GM21423 (cell line): ENCODE results near the gene GDAP2.

Experiments
- ATAC-seq: cut with Tn5 transposase; IDR thresholded peaks from one replicate; pipeline ENCODE4 v1.9.1; 2021; ENCODE audit warnings: mild to moderate bottlenecking, moderate library complexity; ENCODE audit not compliant: unreplicated experiment

The GDAP2 gene

DNA sequence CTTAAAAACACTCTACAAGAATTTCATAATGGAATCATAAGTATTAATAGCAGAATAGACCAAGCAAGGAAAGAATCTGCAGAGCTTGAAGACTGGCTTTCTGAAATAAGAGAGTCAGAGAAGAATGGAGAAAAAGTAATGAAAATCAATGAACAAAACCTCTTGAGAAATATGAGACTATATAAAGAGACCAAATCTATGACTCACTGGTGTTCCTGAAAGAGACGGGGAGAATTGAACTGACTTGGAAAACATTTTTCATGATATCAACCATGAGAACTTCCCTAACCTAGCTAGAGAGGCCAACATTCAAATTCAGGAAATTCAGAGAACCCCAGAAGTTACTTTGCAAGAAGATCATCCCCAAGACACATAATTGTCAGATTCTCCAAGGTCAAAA lies 85.6 kb downstream of the GDAP2 start:
- ATAC-seq: no peak

DNA sequence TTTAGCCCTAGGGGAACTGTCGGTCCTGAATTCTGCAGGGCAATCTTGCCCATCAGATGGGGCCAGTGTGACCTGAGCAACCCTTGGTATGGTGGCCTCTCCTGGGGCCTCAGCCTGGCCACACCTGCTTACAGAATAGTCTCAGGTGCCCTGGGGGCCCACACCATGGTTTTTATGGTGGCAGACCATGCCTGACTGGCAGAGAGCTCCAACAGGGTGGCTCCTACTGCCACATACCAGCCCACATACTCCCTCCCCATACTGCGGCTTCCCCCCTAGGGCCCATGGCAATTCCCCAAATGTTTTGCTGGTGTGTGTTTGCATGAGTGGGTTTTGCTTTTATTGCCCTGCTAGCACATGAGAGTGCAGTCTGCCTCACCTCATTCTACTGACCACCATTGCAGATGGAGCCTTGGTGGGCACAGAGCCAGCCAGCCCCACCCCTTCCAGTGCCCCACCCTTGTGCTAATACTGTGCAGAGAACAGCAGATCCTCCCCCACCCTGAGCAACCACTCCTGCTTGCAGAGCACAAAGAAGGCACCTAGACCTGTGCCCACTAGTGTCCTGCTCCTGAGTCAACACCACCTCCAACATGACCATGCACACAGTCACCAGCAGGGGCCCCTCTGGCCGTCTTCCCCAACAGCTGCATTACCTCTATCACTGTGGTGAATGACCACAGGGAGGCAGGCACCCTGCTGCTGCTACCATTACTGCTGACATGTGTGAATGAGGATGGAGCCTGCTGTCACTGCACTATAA lies 86.8 kb downstream of the GDAP2 start:
- no peak for ATAC-seq

DNA sequence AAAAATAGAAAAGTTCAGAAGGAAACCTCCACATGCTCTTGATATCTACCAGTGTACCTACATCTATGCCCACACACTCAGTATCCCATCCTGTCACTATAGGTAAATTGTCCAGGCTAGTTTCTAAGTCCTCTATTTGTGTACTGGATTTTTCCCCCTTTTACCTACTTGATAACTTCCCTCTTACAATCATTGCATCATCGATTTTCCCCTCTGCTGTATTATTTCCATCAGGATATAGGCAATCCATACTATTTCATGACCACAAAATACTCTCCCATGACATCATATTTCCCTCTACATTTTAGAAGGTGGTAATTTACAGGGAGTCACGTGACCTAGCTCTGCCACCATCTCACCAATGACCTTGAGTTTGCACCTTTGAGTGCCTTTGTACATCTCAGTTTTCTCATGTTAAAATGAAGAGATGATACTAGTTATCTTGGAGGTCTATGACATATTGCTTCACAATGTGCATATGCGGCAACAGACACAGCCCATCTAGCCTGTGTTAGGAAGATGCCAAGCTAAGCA lies 88.2 kb downstream of the GDAP2 start:
- ATAC-seq: no peak

DNA sequence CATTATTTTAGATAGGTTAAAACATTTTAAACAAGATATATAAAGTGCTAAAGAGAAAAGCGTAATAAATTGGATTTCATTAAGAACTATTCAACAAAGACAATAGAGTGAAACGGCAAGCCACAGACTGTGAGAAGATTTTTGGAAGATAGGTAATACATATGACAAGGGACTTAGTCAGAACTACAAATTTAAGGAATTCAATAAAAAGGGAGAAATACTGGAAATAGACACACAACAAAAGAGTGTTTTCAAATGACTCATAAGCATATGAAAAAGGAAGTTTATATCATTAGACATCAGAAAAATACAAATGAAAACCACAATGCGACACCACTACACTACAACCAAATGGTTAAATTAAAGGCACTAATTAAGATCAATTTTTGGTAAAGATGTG lies 90.5 kb downstream of the GDAP2 start:
- no peak for ATAC-seq

DNA sequence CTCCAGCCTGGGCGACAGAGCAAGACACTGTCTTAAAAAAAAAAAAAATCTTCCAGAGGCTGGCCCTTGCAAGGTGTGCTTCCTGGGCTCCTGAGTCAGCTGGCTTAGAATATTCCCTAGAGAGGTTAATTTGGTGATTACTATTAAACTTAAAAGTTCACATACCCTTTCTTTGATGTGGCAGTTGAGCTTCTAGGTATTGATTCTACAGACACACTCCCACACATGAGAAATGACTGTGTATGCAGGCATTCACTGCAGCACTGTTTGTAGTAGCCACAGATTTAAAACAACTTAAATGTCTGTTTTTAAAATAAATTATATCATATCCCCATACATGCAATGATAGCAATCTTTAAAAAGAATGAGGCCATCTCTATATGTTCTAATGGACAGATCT lies 93.4 kb downstream of the GDAP2 start:
- no peak for ATAC-seq

DNA sequence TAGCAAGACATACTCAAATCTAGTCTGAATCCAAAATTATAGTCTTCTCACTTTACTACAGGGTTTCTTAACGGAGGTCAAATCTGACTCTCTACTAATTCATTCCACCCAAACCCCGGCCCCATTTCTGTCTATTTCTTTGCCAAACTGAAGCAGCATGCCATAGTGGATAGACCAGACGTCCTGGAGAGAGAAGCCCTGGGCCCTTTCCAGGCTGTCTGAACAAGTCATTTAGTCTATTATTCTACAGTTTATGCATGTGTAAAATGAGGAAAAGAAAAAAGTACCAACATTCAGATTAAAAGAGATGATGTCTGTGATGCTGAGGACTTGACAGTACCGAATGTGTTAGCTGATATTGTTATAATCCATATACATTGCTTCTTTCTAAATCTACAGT lies 95.0 kb downstream of the GDAP2 start:
- ATAC-seq: no peak

DNA sequence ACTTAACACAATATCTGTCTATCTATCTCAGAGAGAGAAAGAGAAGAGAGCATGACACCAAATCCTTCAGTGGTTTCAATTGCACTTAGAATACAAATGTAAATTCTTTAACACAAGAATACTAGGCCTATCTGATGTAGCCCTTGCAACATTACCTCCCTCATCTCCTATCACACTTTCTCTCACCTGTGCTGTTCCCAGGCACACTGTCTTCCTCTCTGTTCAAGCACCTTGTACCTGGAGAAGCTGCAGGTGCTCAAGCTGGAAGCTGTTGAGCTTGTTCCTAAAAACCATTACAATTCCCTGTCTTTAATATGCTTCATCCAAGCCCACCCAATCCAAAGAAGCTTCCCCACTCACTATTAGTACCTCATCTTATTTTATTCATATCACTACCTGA lies 97.0 kb downstream of the GDAP2 start:
- no peak for ATAC-seq

DNA sequence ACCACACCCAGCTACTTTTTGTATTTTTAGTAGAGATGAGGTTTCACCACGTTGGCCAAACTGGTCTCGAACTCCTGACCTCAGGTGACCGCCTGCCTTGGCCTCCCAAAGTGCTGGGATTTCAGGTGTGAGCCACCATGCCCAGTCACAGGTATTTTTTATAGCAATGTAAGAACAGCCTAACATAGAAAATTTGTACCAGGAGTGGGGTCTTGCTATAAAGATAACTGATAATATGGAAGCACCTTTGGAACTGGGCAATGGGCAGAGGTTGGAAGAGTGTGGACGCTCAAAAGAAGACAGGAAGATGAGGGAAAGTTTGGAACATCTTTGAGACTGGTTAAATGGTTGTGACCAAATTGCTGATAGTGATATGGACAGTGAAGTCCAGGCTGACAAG lies 99.2 kb downstream of the GDAP2 start:
- no peak for ATAC-seq

DNA sequence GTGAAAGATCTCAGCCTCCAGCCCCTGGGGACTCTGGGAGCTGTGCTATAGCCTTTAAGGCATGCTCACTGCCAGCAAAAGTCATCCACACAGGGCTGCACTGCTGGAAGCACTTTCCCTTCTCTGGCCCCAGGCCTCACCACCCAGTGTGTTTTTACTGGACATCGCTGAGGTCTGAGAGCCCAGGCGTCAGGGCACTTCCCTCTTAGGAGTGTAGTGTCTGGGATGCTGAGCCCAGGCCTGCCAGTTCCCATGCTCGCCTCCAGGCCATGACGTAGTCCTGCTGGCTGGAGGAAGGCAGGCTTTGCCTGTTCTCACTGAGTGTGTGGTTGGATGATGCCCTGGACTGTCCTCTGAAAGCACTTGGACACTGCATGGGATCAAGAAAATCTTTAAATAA lies 101.2 kb downstream of the GDAP2 start:
- no peak for ATAC-seq

DNA sequence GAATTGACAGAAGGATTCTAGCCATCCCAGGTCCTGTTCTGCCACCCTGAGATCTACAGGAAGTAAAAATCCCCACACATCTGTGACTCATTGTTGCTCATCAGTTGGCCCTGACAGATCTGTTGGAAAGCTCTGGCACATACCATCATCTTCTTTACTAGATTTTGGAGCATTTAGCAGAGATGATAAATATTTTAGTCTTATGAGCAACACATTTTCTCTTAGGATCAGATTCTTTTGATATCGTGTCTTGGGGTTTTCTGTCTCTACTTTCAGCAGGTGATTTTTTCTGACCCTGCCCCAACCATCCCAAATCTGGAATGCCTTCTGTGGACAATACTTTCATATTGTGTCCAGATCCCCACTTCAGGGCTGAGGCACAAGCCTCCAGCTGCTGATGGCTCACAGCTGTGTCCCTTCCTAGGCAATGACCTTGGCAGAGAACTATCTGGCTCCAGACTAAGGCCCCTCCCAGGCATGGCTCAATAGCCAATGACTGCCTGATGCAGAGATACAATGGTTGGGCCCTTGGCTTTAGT lies 102.8 kb downstream of the GDAP2 start:
- no peak for ATAC-seq

DNA sequence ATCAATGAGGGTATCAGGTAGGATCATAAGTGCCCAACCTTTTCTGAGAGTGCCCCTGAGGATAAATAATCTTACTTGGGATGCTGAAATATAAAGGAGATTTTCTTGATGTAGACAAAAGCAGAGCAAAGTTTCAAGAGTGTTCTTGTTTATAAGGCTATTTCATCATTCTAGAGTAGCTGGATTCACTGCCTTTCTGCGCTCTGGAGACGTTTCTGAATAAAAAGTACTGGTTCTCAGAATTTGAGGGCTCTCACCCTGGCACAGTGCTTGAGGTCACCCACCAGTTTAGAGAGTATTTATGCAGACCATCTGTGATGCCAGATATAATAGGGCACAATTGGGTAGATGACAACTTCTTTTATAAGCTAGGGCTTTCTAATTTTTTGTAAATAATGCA lies 103.3 kb downstream of the GDAP2 start:
- no peak for ATAC-seq

DNA sequence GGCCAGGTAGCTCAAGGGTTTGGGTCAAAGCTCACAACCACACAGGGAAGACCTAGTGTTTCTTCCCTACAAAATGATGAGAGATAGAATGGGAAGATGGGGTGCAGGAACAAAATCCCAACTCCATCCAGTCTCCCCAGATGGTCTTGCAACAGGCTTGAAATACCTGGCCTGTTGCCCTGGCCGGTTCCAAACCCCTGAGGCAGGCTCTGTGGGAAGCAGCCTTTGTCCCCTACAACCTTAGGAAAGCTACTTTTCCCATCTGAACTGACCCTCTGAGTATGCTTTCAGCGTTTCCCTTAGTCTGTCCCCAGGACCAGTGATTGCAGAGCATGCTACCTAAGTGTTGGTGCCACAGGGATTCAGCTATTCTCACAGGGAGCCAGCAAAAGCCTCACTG lies 104.0 kb downstream of the GDAP2 start:
- ATAC-seq: no peak

DNA sequence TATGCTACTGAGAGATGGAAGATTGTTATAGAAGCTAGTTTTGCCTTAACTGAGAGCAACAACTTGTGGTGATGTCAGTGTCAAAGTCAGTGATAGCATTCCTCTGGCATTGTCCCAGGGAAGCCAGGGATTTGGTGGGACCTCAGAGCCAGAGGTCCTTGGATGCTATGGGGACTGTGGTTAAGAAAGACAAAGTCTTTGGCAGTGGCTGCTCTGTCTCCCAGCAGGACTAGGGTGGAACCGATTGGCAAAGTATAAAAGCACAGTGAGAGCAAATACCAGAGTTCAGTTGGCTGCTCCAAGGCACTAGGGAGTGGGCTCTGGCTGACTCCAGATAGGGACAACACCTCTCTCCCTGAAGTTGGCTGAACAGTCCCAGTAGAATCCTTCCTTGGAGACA lies 104.8 kb downstream of the GDAP2 start:
- ATAC-seq: no peak

DNA sequence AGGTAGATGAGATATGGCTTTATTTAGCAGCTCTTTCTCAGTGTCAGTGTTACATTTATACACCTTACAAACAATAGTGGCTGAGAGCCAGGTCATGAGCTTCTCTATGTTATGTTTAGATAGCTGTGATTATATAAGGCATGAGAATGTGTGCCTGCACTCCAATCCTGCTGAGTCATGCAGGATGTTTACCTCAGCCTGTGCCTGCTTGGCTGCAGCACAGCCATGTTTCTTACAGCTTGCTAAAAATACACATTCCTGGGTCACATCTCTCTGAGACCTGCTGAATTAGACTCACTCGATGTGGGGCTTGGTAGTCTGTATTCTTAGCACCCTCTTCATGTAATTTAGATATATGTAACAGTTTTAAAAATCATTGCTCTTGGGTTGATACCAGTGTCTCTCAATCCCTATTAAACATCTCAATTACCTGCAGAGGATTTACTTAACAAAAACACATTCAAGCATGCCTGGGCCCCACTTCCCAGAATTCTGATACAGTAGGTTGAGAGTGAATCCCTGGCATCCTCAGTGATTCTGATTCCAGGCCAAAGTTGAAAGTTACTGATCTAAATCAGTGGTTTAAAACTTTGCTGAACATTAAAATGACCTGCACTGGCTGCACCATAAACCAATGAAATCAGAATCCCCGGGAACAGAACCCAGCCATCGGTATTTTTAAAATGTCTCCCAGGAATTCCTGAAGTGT lies 107.5 kb downstream of the GDAP2 start:
- ATAC-seq: no peak

DNA sequence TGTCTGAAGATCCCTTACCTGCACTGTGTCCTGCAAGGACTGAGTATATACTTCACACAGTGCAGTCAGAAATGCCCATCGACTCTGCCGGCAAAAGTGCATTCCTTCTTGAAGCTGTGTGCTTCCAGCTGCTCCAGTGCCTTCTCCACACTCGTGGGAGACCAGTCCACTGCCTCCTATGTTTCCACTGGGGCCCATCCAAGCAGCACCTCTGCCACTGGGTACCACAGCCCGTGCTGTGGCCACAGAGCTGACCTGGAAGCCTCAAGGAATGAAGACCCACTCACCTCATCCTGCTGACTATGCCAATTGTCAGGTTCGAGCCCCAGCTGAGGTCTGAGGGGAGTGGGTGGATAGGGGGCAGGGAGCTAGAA lies 108.1 kb downstream of the GDAP2 start:
- ATAC-seq: no peak

DNA sequence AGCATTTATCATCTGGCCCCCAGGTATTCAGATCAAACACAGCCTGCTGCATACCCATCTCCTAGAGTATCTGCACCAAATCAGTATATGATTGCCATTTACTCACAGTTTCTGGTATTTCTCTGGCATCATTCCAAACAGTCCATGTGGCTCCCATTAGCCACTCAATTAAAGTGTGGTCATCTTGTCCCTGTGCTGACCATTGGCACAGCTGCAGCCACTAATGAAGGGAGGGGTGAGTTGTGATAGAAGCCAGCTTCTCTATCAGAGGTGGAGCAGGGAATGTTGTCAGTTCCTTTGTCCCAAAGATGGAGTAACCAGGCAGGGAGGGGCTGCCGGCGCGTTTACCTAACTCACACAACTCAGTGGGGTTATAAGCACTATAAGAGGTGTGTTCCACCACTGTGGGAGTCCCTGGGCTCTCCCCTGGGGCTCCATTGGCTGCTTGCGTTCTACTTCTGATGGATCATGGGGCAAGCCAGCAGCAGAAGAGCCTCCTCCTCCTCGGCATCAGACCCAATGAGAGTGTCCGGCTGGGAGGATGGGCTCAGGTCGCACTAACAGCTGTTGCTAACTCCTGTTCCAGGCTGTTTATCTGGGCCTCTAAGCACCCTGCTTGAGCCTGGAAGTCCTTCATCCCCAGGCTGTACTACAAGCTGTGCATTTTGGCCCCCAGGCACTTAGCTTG lies 108.6 kb downstream of the GDAP2 start:
- no peak for ATAC-seq

DNA sequence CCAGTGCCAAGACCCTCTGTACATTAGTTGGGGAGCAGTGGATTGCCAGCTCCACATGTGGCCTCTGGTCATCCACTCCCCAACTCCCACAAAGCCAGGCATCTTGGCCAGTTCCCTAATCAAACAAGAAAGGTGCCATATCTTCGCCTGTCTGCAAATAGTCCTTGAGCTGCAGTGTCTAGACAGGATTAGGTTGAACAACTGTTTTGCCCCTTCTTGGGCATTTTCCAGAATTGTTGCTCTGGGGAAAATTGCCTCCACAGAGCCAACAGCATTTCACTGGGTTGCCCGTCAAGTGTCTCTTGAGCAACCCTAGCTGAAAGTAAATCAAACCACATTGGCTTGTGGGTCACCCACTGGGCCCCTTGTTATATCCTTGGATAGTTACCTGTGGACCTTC lies 109.3 kb downstream of the GDAP2 start:
- no peak for ATAC-seq

DNA sequence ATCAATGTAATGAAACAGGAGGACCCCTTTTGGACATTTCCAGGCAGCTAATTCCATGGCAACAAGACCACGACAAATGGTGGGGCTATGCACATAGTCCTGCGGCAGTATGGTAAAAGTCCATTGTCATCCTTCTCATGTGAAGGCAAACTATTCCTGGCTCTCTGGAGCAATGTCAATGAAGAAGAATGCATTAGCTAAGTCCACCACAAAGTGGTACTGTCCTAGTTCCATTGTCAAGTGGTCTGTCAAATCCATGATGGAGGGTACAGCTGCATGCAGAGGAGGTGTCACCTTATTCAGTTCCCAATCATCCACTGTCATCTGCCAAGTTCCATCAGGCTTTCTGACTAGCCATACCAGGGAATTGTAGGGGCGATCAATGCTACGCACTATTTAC lies 110.1 kb downstream of the GDAP2 start:
- no peak for ATAC-seq

DNA sequence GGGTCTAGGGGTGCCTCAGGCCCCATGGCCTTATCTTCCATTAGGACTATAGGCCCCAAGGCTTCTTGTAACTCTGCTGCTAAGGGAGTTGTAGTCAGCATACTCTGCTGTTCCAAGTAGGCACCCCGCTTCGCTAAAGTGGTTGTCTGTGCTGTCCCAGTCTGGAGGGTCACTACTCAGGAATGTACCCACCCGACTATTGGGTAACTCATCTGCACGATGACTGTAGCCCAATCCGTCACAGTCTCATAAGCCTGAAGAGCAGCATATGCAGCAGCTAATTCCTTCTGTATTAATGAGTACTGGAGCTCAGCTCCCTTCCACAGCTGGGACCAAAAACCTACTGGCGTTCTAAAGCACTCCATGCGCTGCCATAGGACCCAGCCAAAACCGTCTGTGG lies 111.0 kb downstream of the GDAP2 start:
- ATAC-seq: no peak

DNA sequence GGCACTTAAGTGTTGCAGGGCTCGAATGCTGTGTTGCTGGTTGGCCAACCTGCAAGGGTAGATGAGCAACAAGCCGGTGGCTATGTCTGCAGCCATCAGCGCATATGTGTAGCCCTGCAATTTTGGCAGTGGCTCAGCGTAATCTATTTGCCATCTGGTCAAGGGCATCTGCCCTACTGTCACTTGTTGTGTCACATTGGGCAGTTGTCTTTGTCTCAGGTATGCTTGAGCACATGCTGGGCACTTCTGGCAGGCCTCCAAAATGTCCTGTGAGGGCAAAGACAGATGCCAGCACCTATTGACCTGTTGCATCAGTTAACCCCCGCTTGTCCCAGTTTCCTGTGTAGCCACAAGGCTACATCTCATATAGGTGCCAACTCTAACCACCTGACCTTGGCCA lies 111.8 kb downstream of the GDAP2 start:
- no peak for ATAC-seq

DNA sequence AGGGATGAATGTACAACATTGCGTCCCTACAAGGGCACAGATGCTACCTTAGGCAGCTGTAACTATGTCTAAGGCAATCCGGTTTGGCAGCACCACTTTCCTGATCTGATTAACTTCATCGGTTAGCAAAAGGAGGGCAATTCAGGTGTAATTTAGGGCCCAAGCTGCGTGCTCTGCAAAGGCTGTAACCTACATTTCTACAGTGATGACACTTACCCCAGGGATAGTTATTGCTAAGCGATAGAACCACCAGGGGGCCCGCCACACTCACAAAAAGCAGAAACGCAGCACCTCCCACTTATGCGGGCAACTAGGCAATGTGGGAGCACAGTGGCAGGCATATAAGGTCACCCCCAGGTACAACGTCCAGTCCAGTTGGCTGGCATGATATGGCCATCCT lies 113.5 kb downstream of the GDAP2 start:
- no peak for ATAC-seq
